IMR-90 (cell line): ENCODE measurements around the gene TBC1D1. TPM values are rescaled to one million over a fixed set of nuclear protein-coding genes. Genes with fewer than 3 reads are reported as not detected.

ENCODE experiments used
- ATAC-seq: fragments of 200-7000 bp; cut with Tn5 transposase; 2 replicates; pipeline ENCODE4 v1.9.1; 2020; ENCODE audit warnings: low read depth, mild to moderate bottlenecking, moderate library complexity
- BruUV-seq: library from RNA; stranded (reverse); fragments of 400-500 nt; replicated peaks from 2 replicates; lab custom pipeline; 2021; lab: Mats Ljungman, UMichigan
- CTCF ChIA-PET: fragments of 300-600 bp; formaldehyde crosslinking; extraction: SDS; loops from one replicate; lab custom pipeline; 2021; ENCODE audit warnings: antibody characterized with exemption; lab: Yijun Ruan, JAX
- POLR2A ChIA-PET: fragments of 300-600 bp; sonication (Branson Sonifier 250); formaldehyde crosslinking; loops from one replicate; lab custom pipeline; 2022; ENCODE audit warnings: antibody characterized with exemption; ENCODE audit not compliant: unreplicated experiment; lab: Charles Lee
- DNase-seq: peaks from one replicate; pipeline ENCODE4 v3.0.0; 2013
- H2AFZ ChIP-seq: replicated peaks from 2 replicates; pipeline ENCODE3; 2013; ENCODE audit warnings: low read length, mild to moderate bottlenecking; ENCODE audit not compliant: poor library complexity
- H2AK5ac ChIP-seq: 2 replicates; pipeline ENCODE4 v1.6.1; 2013; ENCODE audit warnings: low read depth, low read length, inconsistent platforms
- H2AK9ac ChIP-seq: replicated peaks from 2 replicates; pipeline ENCODE3; 2013; ENCODE audit warnings: mild to moderate bottlenecking, low read depth, low read length, moderate library complexity; ENCODE audit not compliant: poor library complexity
- H2BK120ac ChIP-seq: 2 replicates; pipeline ENCODE4 v1.6.1; 2013; ENCODE audit warnings: low read depth, low read length, inconsistent platforms
- H2BK15ac ChIP-seq: 3 replicates; pipeline ENCODE4 v1.6.1; 2013; ENCODE audit warnings: low read depth, low read length, inconsistent platforms
- H2BK20ac ChIP-seq: 2 replicates; pipeline ENCODE4 v1.6.1; 2013; ENCODE audit warnings: low read depth, mild to moderate bottlenecking, inconsistent platforms, low read length, moderate library complexity
- H2BK5ac ChIP-seq: 2 replicates; pipeline ENCODE4 v1.6.1; 2013; ENCODE audit warnings: mild to moderate bottlenecking, low read depth, low read length, inconsistent platforms; ENCODE audit not compliant: poor library complexity, severe bottlenecking
- H3K14ac ChIP-seq: replicated peaks from 2 replicates; pipeline ENCODE4 v1.6.1; 2013; ENCODE audit warnings: low read depth, low read length, inconsistent platforms
- H3K18ac ChIP-seq: 2 replicates; pipeline ENCODE4 v1.6.1; 2013; ENCODE audit warnings: low read depth, low read length, control low read depth
- H3K23ac ChIP-seq: 2 replicates; pipeline ENCODE4 v1.6.1; 2013; ENCODE audit warnings: low read depth, low read length, inconsistent platforms
- H3K27ac ChIP-seq: 2 replicates; pipeline ENCODE4 v1.5.1; 2013; ENCODE audit warnings: mild to moderate bottlenecking, control low read depth, low read length; ENCODE audit not compliant: insufficient read depth
- H3K27me3 ChIP-seq: 2 replicates; pipeline ENCODE4 v1.6.1; 2013; ENCODE audit warnings: low read length; ENCODE audit not compliant: control insufficient read depth, insufficient read depth
- H3K36me3 ChIP-seq: 2 replicates; pipeline ENCODE4 v1.6.1; 2013; ENCODE audit warnings: low read length, mixed read lengths; ENCODE audit not compliant: control insufficient read depth, insufficient read depth
- H3K4ac ChIP-seq: 2 replicates; pipeline ENCODE4 v1.6.1; 2013; ENCODE audit warnings: low read depth, low read length, inconsistent platforms
- H3K4me1 ChIP-seq: 2 replicates; pipeline ENCODE4 v1.6.1; 2013; ENCODE audit warnings: low read length, mixed read lengths; ENCODE audit not compliant: control insufficient read depth, insufficient read depth
- H3K4me2 ChIP-seq: 2 replicates; pipeline ENCODE4 v1.6.1; 2013; ENCODE audit warnings: low read depth, mild to moderate bottlenecking, control low read depth, low read length, moderate library complexity
- H3K4me3 ChIP-seq: 2 replicates; pipeline ENCODE4 v1.5.1; 2013; ENCODE audit warnings: low read depth, mild to moderate bottlenecking, control low read depth, low read length, moderate library complexity; ENCODE audit not compliant: insufficient read depth
- H3K56ac ChIP-seq: 2 replicates; pipeline ENCODE4 v1.6.1; 2013; ENCODE audit warnings: low read length, inconsistent platforms; ENCODE audit not compliant: insufficient read depth; ENCODE audit errors: extremely low read depth
- H3K79me1 ChIP-seq, 2 experiments: 2 replicates each; pipeline ENCODE4 v1.6.1; 2013; ENCODE audit warnings: low read length in 2 of 2, inconsistent platforms in 1 of 2, low read depth in 1 of 2
- H3K9ac ChIP-seq: 2 replicates; pipeline ENCODE4 v1.6.1; 2013; ENCODE audit warnings: low read depth, low read length, control low read depth
- H3K9me1 ChIP-seq: 2 replicates; pipeline ENCODE4 v1.6.1; 2013; ENCODE audit warnings: low read length, inconsistent platforms; ENCODE audit not compliant: insufficient read depth
- H3K9me3 ChIP-seq: 2 replicates; pipeline ENCODE4 v1.6.1; 2013; ENCODE audit warnings: low read length; ENCODE audit not compliant: control insufficient read depth, insufficient read depth
- H4K20me1 ChIP-seq: 2 replicates; pipeline ENCODE4 v1.6.1; 2013; ENCODE audit warnings: low read length, inconsistent platforms; ENCODE audit not compliant: insufficient read depth
- H4K5ac ChIP-seq: 2 replicates; pipeline ENCODE4 v1.6.1; 2013; ENCODE audit warnings: mild to moderate bottlenecking, low read depth, low read length, control low read depth
- H4K8ac ChIP-seq, 2 experiments: 2 replicates each; pipeline ENCODE4 v1.6.1; 2013; ENCODE audit warnings: low read depth in 2 of 2, low read length in 2 of 2, control low read depth in 1 of 2, inconsistent platforms in 1 of 2
- H4K91ac ChIP-seq: 2 replicates; pipeline ENCODE4 v1.6.1; 2013; ENCODE audit warnings: low read depth, low read length, inconsistent platforms; ENCODE audit not compliant: insufficient read depth
- CHD1 ChIP-seq: IDR thresholded peaks from 2 replicates; pipeline ENCODE4 v1.6.1; 2012; ENCODE audit warnings: low read depth, low read length, improper control_type of control experiment
- RCOR1 ChIP-seq: IDR thresholded peaks from 2 replicates; pipeline ENCODE4 v1.6.1; 2012; ENCODE audit warnings: mild to moderate bottlenecking, low read length, improper control_type of control experiment; ENCODE audit not compliant: insufficient replicate concordance
- SMC3 ChIP-seq: fragments of 150-350 bp; IDR thresholded peaks from 2 replicates; pipeline ENCODE4 v1.6.1; 2016; ENCODE audit warnings: low read depth, mild to moderate bottlenecking, antibody characterized with exemption, low read length, moderate library complexity
- WGBS, 2 experiments: methylation state at CpG; one replicate each; pipeline versions ENCODE4 v1.1.5 to v1.1.7; 2013; ENCODE audit warnings: missing lambda C conversion rate in 2 of 2; ENCODE audit not compliant: insufficient read length in 1 of 2; ENCODE audit errors: extremely low coverage in 2 of 2; 5-methylcytosine and 5-hydroxymethylcytosine counted together
- dilution Hi-C: fragments of 300-500 bp; cut with HindIII; formaldehyde crosslinking; loops from one replicate; pipeline ENCODE4 v1.14.3; 2018; ENCODE audit warnings: low sequenced_read_pairs; ENCODE audit not compliant: unreplicated experiment
- in situ Hi-C: fragments of 300-500 bp; cut with MboI; formaldehyde crosslinking; loops from 3 replicates; pipeline ENCODE4 v1.14.3; 2019; ENCODE audit warnings: low sequenced_read_pairs, inconsistent platforms, mixed read lengths
- intact Hi-C: fragments of 100-400 bp; cut with micrococcal nuclease; formaldehyde crosslinking; loops from 2 replicates; pipeline ENCODE4 v1.10.0; 2022
- polyA plus RNA-seq, 3 experiments: library from polyadenylated mRNA; depleted of rRNA; stranded (reverse); fragments of >200 nt; gene quantifications; 2 replicates each; pipeline ENCODE4 v1.2.3, GENCODE V29; 2012; ENCODE audit warnings: low replicate concordance in 1 of 3
- total RNA-seq: library from RNA; depleted of rRNA; stranded (reverse); fragments of >200 nt; gene quantifications from 2 replicates; pipeline ENCODE4 v1.2.3, GENCODE V29; 2012

TBC1D1 gene
- total and polyA plus RNA-seq, 2 of the 4 experiments (the other 2 are of a cell fraction): 42.4 to 104 TPM

DNA sequence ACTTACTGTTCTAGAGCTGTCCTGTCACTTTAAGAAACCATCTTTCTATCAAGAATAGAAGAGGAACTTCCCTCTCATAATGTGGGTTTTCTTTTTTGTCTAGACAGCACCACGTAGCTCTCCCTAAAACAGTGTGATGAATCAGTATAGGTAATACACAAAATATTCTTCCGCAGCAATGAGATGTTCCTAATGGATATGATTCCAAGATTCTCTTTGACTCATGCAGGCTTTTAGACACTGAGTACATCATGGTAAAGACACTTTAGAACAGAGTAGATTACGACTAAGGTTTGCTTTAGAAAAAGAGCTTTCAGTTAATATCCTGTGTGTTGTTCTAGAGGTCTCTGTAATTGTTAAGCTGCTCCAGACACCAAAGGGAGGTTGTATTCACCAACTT is 139.1 kb downstream of the TBC1D1 start:
- Histone ChIP-seq H3K4me2 (peak overlapping the region; percentile 13; the same call in 1 of the 2 replicates), H3K36me3 (peaks cover 3% of the 10 kb centered on the region; the same call in 1 of the 2 replicates), H4K91ac (no peak overlapping the region), H3K27ac (no peak overlapping the region), H2AK5ac (no peak overlapping the region), H4K8ac (no peak overlapping the region), H3K18ac (no peak overlapping the region), H4K20me1 (no peaks in the 10 kb centered on the region), H3K4me1 (peaks cover 2% of the 10 kb centered on the region; the same call in 1 of the 2 replicates), H2BK15ac (no peak overlapping the region), H3K9me3 (no peaks in the 10 kb centered on the region), H3K9ac (no peak overlapping the region), H2BK5ac (peak overlapping the region; percentile 40), H3K9me1 (no peaks in the 10 kb centered on the region), H2BK120ac (no peak overlapping the region), H3K4ac (no peak overlapping the region), H3K4me3 (no peak overlapping the region), H2AK9ac (no peak overlapping the region), H4K5ac (no peak overlapping the region), H2AFZ (no peak overlapping the region), H3K56ac (no peak overlapping the region), H2BK20ac (no peak overlapping the region), H3K27me3 (no peaks in the 10 kb centered on the region), H3K23ac (no peak overlapping the region), H3K14ac (no peak overlapping the region), H3K79me1 (no peaks in the 10 kb centered on the region)
- ATAC-seq (peak; percentile 73), DNase-seq (peak; percentile 82)
- ChIA-PET CTCF (interaction anchor here (1.2 kb wide), 1 partner anchor 15 kb away, joined by 4 read pairs; no protein-coding TSS in a partner anchor), POLR2A (no interaction called here)
- in situ Hi-C loops (loop anchor here (10.0 kb wide), 1 partner anchor 425 kb away; no protein-coding TSS in a partner anchor), dilution Hi-C loops (no loop called here), intact Hi-C loops (loop anchor here (10.0 kb wide), 1 partner anchor 575 kb away; a partner anchor contains a TSS)
- TF ChIP-seq CHD1 (no peak), RCOR1 (no peak), SMC3 (no peak)
- no TSS peak for BruUV-seq
- 60% methylated on average over 1 of the region's 3 CpGs; no CpG with 5 or more reads in 1 of the 2 experiments for WGBS, 2 experiments
